Fibroblast of lung (primary cell): Measurements from ENCODE around the gene BCL2. TPM values are rescaled to one million over a fixed set of nuclear protein-coding genes. Genes with fewer than 3 reads are reported as not detected.

Experiments
- DNase-seq, 2 donors: peaks; one replicate each; pipeline versions ENCODE4 v3.0.0 to v3.0.0-alpha.2; 2010; ENCODE audit warnings: low read depth in 2 of 2
- H2AFZ ChIP-seq: 2 replicates; pipeline ENCODE4 v1.5.1; 2012; ENCODE audit warnings: low read length, control low read depth, inconsistent platforms
- H3K27ac ChIP-seq: 2 replicates; pipeline ENCODE4 v1.5.1; 2011; ENCODE audit warnings: low read length, control low read depth; ENCODE audit not compliant: insufficient read depth
- H3K27me3 ChIP-seq: 2 replicates; pipeline ENCODE4 v1.5.1; 2011; ENCODE audit warnings: mild to moderate bottlenecking, low read length; ENCODE audit not compliant: control insufficient read depth, insufficient read depth
- H3K36me3 ChIP-seq: 2 replicates; pipeline ENCODE4 v1.5.1; 2011; ENCODE audit warnings: low read length; ENCODE audit not compliant: control insufficient read depth, insufficient read depth
- H3K4me1 ChIP-seq: 2 replicates; pipeline ENCODE4 v1.5.1; 2011; ENCODE audit warnings: low read length; ENCODE audit not compliant: control insufficient read depth, insufficient read depth; ENCODE audit errors: extremely low read depth
- H3K4me2 ChIP-seq: 2 replicates; pipeline ENCODE4 v1.5.1; 2011; ENCODE audit warnings: low read length, control low read depth; ENCODE audit not compliant: insufficient read depth; ENCODE audit errors: extremely low read depth
- H3K4me3 ChIP-seq, 4 experiments: fragments of 200-600 bp in 1 of 4; sonication (generic) in 1 of 4; replicated peaks in 1 of 4; 2 replicates each; pipeline ENCODE4 v1.5.1; 2011 to 2016; ENCODE audit warnings: low read length in 4 of 4, low read depth in 3 of 4, mild to moderate bottlenecking in 3 of 4, control low read depth in 2 of 4, inconsistent platforms in 1 of 4, mixed read lengths in 1 of 4; ENCODE audit not compliant: insufficient read depth in 1 of 4; ENCODE audit errors: control extremely low read depth in 1 of 4
- H3K79me2 ChIP-seq: 2 replicates; pipeline ENCODE4 v1.5.1; 2012; ENCODE audit warnings: mild to moderate bottlenecking, low read length, inconsistent platforms; ENCODE audit not compliant: control insufficient read depth, insufficient read depth
- H3K9ac ChIP-seq: 2 replicates; pipeline ENCODE4 v1.5.1; 2011; ENCODE audit warnings: mild to moderate bottlenecking, low read length, control low read depth; ENCODE audit not compliant: insufficient read depth
- H3K9me3 ChIP-seq: 2 replicates; pipeline ENCODE4 v1.5.1; 2012; ENCODE audit warnings: low read depth, low read length; ENCODE audit not compliant: control insufficient read depth, insufficient read depth
- H4K20me1 ChIP-seq: 2 replicates; pipeline ENCODE4 v1.5.1; 2011; ENCODE audit warnings: low read length; ENCODE audit not compliant: control insufficient read depth, insufficient read depth; ENCODE audit errors: extremely low read depth
- EZH2 ChIP-seq: IDR thresholded peaks from 2 replicates; pipeline ENCODE4 v1.5.1; 2012; ENCODE audit warnings: low read length, control low read depth, mild to moderate bottlenecking; ENCODE audit errors: missing control alignments
- polyA plus RNA-seq, 2 donors: library from polyadenylated mRNA; depleted of rRNA in 1 of 2; stranded (reverse) in 1 of 2; unstranded in 1 of 2; fragments of >200 nt; gene quantifications; 2 replicates each; pipeline ENCODE4 v1.2.1, GENCODE V29; 2011 to 2012; ENCODE audit warnings: missing spikeins in 1 of 2
- total RNA-seq: library from RNA; depleted of rRNA; stranded (reverse); fragments of >200 nt; gene quantifications from 2 replicates; pipeline ENCODE4 v1.2.1, GENCODE V29; 2014
- TF ChIP-seq, protein P1 (sequence below), 2 donors: IDR thresholded peaks in 1 of 2; conservative IDR thresholded peaks in 1 of 2; 1 replicate in 1 of 2; 2 replicates in 1 of 2; pipeline ENCODE4 v1.5.1; 2011 to 2012; ENCODE audit warnings: low read length in 2 of 2, control low read depth in 1 of 2, inconsistent platforms in 1 of 2, low read depth in 1 of 2, mild to moderate bottlenecking in 1 of 2

The BCL2 gene
- total and polyA plus RNA-seq, 2 donors (not counting 1 experiment from before 2014, with no cell fraction given), result 1.5 to 3.6 TPM

DNA sequence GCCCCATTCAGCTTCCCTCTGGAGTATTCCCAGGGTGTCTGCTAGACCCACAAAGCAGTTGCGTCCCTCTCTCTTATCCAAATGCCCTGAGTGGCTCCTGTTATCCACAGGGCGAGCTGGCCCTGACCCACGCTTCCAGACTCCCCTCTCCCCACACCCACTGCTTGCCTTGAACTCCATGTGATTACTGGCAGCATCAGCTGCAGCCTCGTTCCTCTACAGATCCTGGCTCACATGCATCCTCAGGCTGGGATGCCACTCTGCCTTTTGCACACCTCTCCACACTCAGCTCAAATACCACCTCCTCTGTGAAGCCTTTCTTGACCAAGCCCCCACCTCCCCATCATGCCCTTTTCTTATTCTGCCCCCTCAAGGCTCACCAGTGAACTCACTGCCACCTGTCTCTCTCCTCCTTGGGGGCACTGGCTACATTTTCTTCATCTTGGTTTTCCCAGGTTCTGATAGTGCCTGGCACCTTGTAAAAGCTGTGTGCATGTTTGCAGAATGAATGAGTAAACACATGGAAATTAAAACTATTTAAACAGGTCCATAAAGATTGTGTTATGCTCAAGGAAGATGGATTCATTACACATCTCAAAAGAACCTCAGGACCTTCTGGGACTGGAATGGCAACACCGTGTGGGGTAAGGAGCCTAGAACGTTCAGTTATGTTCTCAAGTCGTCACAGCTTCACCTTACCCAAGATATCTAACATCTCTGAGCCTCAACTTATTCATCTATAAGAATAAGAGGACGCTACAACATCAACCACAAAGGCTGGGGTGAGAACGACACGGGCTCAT lies 165.0 kb downstream of the BCL2 start:
- Histone ChIP-seq H3K27me3 (no peaks in the 10 kb centered on the region), H3K79me2 (no peaks in the 10 kb centered on the region), H3K36me3 (no peaks in the 10 kb centered on the region), H2AFZ (no peak overlapping the region), H3K9me3 (no peaks in the 10 kb centered on the region), H3K9ac (no peak overlapping the region), H3K4me1 (no peaks in the 10 kb centered on the region), H3K27ac (no peak overlapping the region), H4K20me1 (no peaks in the 10 kb centered on the region), H3K4me2 (no peak overlapping the region), H3K4me3 (no peak overlapping the region)
- TF ChIP-seq, protein P1, sequence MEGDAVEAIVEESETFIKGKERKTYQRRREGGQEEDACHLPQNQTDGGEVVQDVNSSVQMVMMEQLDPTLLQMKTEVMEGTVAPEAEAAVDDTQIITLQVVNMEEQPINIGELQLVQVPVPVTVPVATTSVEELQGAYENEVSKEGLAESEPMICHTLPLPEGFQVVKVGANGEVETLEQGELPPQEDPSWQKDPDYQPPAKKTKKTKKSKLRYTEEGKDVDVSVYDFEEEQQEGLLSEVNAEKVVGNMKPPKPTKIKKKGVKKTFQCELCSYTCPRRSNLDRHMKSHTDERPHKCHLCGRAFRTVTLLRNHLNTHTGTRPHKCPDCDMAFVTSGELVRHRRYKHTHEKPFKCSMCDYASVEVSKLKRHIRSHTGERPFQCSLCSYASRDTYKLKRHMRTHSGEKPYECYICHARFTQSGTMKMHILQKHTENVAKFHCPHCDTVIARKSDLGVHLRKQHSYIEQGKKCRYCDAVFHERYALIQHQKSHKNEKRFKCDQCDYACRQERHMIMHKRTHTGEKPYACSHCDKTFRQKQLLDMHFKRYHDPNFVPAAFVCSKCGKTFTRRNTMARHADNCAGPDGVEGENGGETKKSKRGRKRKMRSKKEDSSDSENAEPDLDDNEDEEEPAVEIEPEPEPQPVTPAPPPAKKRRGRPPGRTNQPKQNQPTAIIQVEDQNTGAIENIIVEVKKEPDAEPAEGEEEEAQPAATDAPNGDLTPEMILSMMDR (conservative IDR thresholded peaks at IDR 0.05 in 1 of 2, IDR thresholded peaks at IDR 0.05 in 1 of 2; ENCODE audit: low read depth in 1 of 2, low read length in 2 of 2), result no peak
- DNase-seq, result no peak

DNA sequence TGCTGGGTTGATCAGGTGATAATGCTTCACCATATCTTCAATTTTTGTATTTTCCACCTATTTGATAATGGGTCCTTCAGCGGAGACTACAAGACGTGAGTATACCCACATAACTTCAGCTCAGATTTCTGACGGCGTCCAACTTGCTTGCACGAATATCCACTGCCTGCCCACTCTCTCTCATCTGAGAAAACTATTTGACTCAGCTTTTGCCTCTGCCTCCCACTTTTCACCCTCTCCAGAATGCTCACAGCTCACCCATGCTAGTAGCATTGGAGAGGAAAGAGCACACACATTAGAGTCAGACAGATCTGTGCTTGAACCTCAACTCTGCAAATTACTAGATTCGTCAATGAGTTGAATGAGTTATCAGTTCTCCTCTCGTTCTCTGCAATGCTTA lies 166.8 kb downstream of the BCL2 start:
- no peaks in the 10 kb centered on the region for H3K79me2 ChIP-seq
- H3K36me3 ChIP-seq, result no peaks in the 10 kb centered on the region
- DNase-seq, result no peak
- no peak overlapping the region for H3K27ac ChIP-seq
- H3K27me3 ChIP-seq, result no peaks in the 10 kb centered on the region
- no peaks in the 10 kb centered on the region for H4K20me1 ChIP-seq
- H3K9me3 ChIP-seq, result no peaks in the 10 kb centered on the region
- no peak overlapping the region for H3K4me2 ChIP-seq
- H2AFZ ChIP-seq, result no peak overlapping the region
- H3K9ac ChIP-seq, result no peak overlapping the region
- no peaks in the 10 kb centered on the region for H3K4me1 ChIP-seq
- TF ChIP-seq, protein P1 (conservative IDR thresholded peaks at IDR 0.05 in 1 of 2, IDR thresholded peaks at IDR 0.05 in 1 of 2; ENCODE audit: low read depth in 1 of 2, low read length in 2 of 2), result no peak
- no peak for TF ChIP-seq EZH2
- no peak overlapping the region for H3K4me3 ChIP-seq

DNA sequence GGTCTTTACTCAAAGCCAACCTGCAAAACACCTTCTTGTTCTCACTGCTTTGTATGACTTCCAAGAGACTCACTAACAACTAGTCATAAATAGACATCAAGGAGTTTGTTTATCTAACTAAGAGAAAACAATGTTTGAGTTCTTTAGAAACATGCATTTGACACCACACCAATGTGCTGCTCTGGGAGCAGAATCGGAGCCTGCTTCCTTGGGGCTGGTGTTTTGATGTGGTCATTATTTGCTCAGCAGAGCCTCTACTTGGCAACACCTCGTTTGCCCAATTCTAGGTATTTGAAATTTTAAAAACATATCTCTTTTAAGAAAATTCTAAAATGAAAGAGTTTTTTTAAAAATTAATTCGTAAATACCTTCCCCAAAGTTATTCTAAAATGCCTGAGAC lies 167.5 kb downstream of the BCL2 start:
- Histone ChIP-seq H3K4me1 (no peaks in the 10 kb centered on the region), H2AFZ (no peak overlapping the region), H3K4me3 (no peak overlapping the region), H3K9ac (no peak overlapping the region), H3K4me2 (no peak overlapping the region), H3K9me3 (no peaks in the 10 kb centered on the region), H3K27me3 (no peaks in the 10 kb centered on the region), H3K36me3 (no peaks in the 10 kb centered on the region), H3K27ac (no peak overlapping the region), H4K20me1 (no peaks in the 10 kb centered on the region), H3K79me2 (no peaks in the 10 kb centered on the region)
- TF ChIP-seq, protein P1 (conservative IDR thresholded peaks at IDR 0.05 in 1 of 2, IDR thresholded peaks at IDR 0.05 in 1 of 2; ENCODE audit: low read depth in 1 of 2, low read length in 2 of 2), result no peak
- no peak for TF ChIP-seq EZH2
- DNase-seq, result no peak
